HepG2 (cell line): Measurements from ENCODE around the gene SLC4A9. TPM values are rescaled to one million over a fixed set of nuclear protein-coding genes. Genes with fewer than 3 reads are reported as not detected.
A peak's percentile ranks its signal among the peaks of the same experiment; 100 is the strongest.

Source experiments
- ATF4 ChIP-seq, 2 experiments: fragments of 450-650 bp in 1 of 2; sonication (generic) in 1 of 2; formaldehyde crosslinking; IDR thresholded peaks; 2 replicates each; pipeline versions ENCODE4 v1.5.0 to v1.8.0; 2020 to 2022; ENCODE audit warnings: mild to moderate bottlenecking in 1 of 2, missing genetic modification reagents in 1 of 2
- MAFK ChIP-seq, 2 experiments: IDR thresholded peaks in 1 of 2; conservative IDR thresholded peaks in 1 of 2; 2 replicates each; pipeline ENCODE4 v1.6.1; 2011; ENCODE audit warnings: improper control_type of control experiment in 2 of 2, low read length in 2 of 2
- NR2F6 ChIP-seq, 2 experiments: IDR thresholded peaks; 2 replicates each; pipeline ENCODE4 v1.6.1; 2016; ENCODE audit warnings: antibody characterized with exemption in 1 of 2, mild to moderate bottlenecking in 1 of 2
- RAD21 ChIP-seq: fragments of 450-650 bp; formaldehyde crosslinking; IDR thresholded peaks from 2 replicates; pipeline ENCODE4 v1.5.0; 2020; ENCODE audit warnings: mild to moderate bottlenecking
- THAP9 ChIP-seq: sonication (generic); formaldehyde crosslinking; IDR thresholded peaks from 2 replicates; pipeline ENCODE4; 2020; ENCODE audit warnings: missing genetic modification reagents, mild to moderate bottlenecking, borderline replicate concordance
- ZBTB26 ChIP-seq: IDR thresholded peaks from 2 replicates; pipeline ENCODE4 v1.6.1; 2016; ENCODE audit warnings: missing compliant biosample characterization, missing genetic modification reagents, borderline replicate concordance
- ZFP91 ChIP-seq: sonication (generic); formaldehyde crosslinking; IDR thresholded peaks from 2 replicates; pipeline ENCODE4 v1.9.0; 2022; ENCODE audit warnings: missing genetic modification reagents, mild to moderate bottlenecking, borderline replicate concordance
- ZNF124 ChIP-seq: sonication (generic); formaldehyde crosslinking; IDR thresholded peaks from 2 replicates; pipeline ENCODE4 v1.4.0; 2020; ENCODE audit warnings: missing genetic modification reagents
- ZNF230 ChIP-seq: sonication (generic); formaldehyde crosslinking; IDR thresholded peaks from 2 replicates; pipeline ENCODE4 v1.4.0; 2020; ENCODE audit warnings: mild to moderate bottlenecking, missing genetic modification reagents
- ZNF282 ChIP-seq: fragments of 450-650 bp; IDR thresholded peaks from 2 replicates; pipeline ENCODE4 v1.6.1; 2018; ENCODE audit not compliant: partially characterized antibody
- ZNF318 ChIP-seq: sonication (generic); formaldehyde crosslinking; IDR thresholded peaks from 2 replicates; pipeline ENCODE4 v1.4.0; 2020; ENCODE audit warnings: mild to moderate bottlenecking, missing genetic modification reagents
- ZNF720 ChIP-seq: sonication (generic); formaldehyde crosslinking; IDR thresholded peaks from 2 replicates; pipeline ENCODE4 v1.4.0; 2020; ENCODE audit warnings: missing genetic modification reagents
- ZSCAN22 ChIP-seq: sonication (generic); formaldehyde crosslinking; IDR thresholded peaks from 2 replicates; pipeline ENCODE4 v1.4.0; 2020; ENCODE audit warnings: mild to moderate bottlenecking, missing genetic modification reagents
- polyA plus RNA-seq, 8 experiments: library from polyadenylated mRNA; depleted of rRNA in 3 of 8; stranded (reverse) in 7 of 8; unstranded in 1 of 8; fragments of >200 nt; fragmentation: Illumina TruSeq in 4 of 8; extraction: Trizol in 4 of 8; gene quantifications; 2 replicates each; pipeline versions ENCODE4 v1.2.1 to v1.2.3, GENCODE V29; 2011 to 2016; ENCODE audit warnings: low read depth in 4 of 8, missing spikeins in 1 of 8, mixed read lengths in 1 of 8; ENCODE audit not compliant: insufficient read depth in 1 of 8
- total RNA-seq, 5 experiments: library from RNA; depleted of rRNA; stranded (reverse); fragments of >200 nt; fragmentation: Illumina TruSeq; extraction: Trizol; gene quantifications; 2 replicates each; pipeline ENCODE4 v1.2.3, GENCODE V29; 2016; ENCODE audit warnings: low read depth in 1 of 5

SLC4A9 gene
- total and polyA plus RNA-seq, 2 of the 13 experiments (the other 11 are each of a cell fraction or from before 2014, with no cell fraction given): not detected

- TF ChIP-seq ZSCAN22 (no peak), MAFK (conservative IDR thresholded peaks at IDR 0.05 in 1 of 2, IDR thresholded peaks at IDR 0.05 in 1 of 2; ENCODE audit: low read length in 2 of 2) (no peak), ZBTB26 (CRISPR knock-in tag) (no peak), ZNF318 (CRISPR knock-in tag) (no peak), ZNF720 (CRISPR knock-in tag) (no peak), RAD21 (CRISPR knock-in tag) (peak; percentile 66), ZFP91 (CRISPR knock-in tag) (peak; percentile 89), ZNF124 (CRISPR knock-in tag) (0 out of 2 replicates have a peak, but pooled peaks have one; percentile 31), NR2F6 (IDR thresholded peaks at IDR 0.05) (no peak; the same call in 1 of the 2 replicates), NR2F6 (CRISPR knock-in tag; IDR thresholded peaks at IDR 0.05) (peak; percentile 59; the same call in 1 of the 2 replicates), ZNF230 (CRISPR knock-in tag) (0 out of 2 replicates have a peak, but pooled peaks have one; percentile 61), THAP9 (CRISPR knock-in tag) (no peak), ZNF282 (no peak), ATF4 (CRISPR knock-in tag; IDR thresholded peaks at IDR 0.05) (no peak)
Observed at GRCh38 chr5:140362875-140363630, 3.1 kb downstream of the SLC4A9 start (continued).
